HG02571 (cell line): ENCODE data around the gene VSTM5.
"Not testable (repeated sequence)": the region's sequence is repeated elsewhere in the genome, so short reads cannot be mapped to it uniquely, and the experiment has no call there.

Source experiments
- ATAC-seq: cut with Tn5 transposase; IDR thresholded peaks from one replicate; pipeline ENCODE4 v1.9.1; 2021; ENCODE audit warnings: mild to moderate bottlenecking, moderate library complexity; ENCODE audit not compliant: unreplicated experiment

Gene VSTM5

GRCh38 chr11:93801366-93801765 lies 49.1 kb downstream of the VSTM5 start:
- ATAC-seq, result no peak

- no peak for ATAC-seq
Observed at GRCh38 chr11:93796441-93797231, 53.8 kb downstream of the VSTM5 start.

- no peak for ATAC-seq
Observed at GRCh38 chr11:93791493-93791892, 58.9 kb downstream of the VSTM5 start.

GRCh38 chr11:93784935-93785360 lies 65.5 kb downstream of the VSTM5 start:
- ATAC-seq, result peak; percentile 37

GRCh38 chr11:93784145-93784934 lies 66.1 kb downstream of the VSTM5 start, which contains the start of gene MED17:
MED17 (plus strand) TSS chr11:93784282; CDS start chr11:93784514, 232 bp downstream.
- peak; percentile 97 for ATAC-seq

GRCh38 chr11:93783765-93784144 lies 66.7 kb downstream of the VSTM5 start:
- peak; percentile 43 for ATAC-seq

GRCh38 chr11:93783362-93783761 lies 67.1 kb downstream of the VSTM5 start:
- no peak for ATAC-seq

- no peak for ATAC-seq
Observed at GRCh38 chr11:93775289-93775688, 75.1 kb downstream of the VSTM5 start.

GRCh38 chr11:93774560-93774959 lies 75.9 kb downstream of the VSTM5 start:
- not testable (repeated sequence) for ATAC-seq

GRCh38 chr11:93773601-93774200 lies 76.7 kb downstream of the VSTM5 start:
- no peak for ATAC-seq

GRCh38 chr11:93773045-93773477 lies 77.4 kb downstream of the VSTM5 start:
- no peak for ATAC-seq

- no peak for ATAC-seq
Observed at GRCh38 chr11:93772123-93772522, 78.3 kb downstream of the VSTM5 start.

- ATAC-seq, result no peak
Observed at GRCh38 chr11:93770160-93770559, 80.3 kb downstream of the VSTM5 start.
